HG03457 (cell line): Measurements from ENCODE around the gene CHKA.
"Not testable (repeated sequence)": the region's sequence is repeated elsewhere in the genome, so short reads cannot be mapped to it uniquely, and the experiment has no call there.

Experiments used
- ATAC-seq: cut with Tn5 transposase; IDR thresholded peaks from one replicate; pipeline ENCODE4 v1.9.1; 2021; ENCODE audit warnings: moderate number of reproducible peaks; ENCODE audit not compliant: unreplicated experiment

The CHKA gene

DNA sequence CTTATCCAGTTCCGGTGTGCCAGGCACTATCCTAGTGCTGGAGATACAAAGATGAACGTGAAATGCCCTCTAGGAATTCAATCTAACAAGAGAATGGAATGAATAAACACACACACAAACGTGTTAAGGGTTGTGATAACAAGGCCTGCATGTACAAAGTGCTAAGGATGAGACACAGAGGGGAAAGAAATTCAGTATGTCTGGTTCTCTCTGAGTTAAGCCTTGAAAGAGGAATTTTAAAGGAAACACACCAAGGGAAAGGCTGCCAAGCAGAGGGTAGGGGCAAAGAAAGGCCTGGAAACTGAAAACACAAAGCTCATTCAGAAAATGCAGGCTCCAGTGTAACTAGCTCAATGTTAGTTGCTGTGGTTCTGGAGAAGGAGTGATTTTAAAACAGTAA, 4.2 kb downstream of the CHKA start:
- no peak for ATAC-seq

- no peak for ATAC-seq
Measured at GRCh38 chr11:68116126-68116525, 5.1 kb downstream of the CHKA start.

- ATAC-seq, result no peak
Measured at GRCh38 chr11:68115285-68115684, 5.9 kb downstream of the CHKA start.

- ATAC-seq, result no peak
Measured at GRCh38 chr11:68113986-68114385, 7.2 kb downstream of the CHKA start.

DNA sequence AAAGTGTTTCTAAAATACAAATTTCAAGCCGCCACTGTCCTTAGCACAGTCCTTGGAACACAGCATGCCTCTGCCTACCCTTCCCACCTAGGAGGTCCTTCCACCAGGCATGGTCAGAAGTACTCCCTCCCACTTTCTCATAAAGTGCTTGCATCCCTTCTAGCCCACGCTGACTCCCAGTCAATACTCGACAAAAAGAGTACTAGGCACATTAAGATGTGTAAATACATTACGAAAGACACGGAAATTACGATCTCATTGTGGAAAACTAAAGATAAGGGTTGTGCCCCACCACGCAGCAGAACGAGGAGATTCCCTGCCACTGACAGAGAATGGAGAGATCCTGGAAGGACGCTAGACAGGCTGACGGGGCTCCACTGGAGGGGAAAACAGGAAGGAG, 13.5 kb downstream of the CHKA start:
- no peak for ATAC-seq

GRCh38 chr11:68106165-68106940, 14.8 kb downstream of the CHKA start:
- ATAC-seq, result no peak

DNA sequence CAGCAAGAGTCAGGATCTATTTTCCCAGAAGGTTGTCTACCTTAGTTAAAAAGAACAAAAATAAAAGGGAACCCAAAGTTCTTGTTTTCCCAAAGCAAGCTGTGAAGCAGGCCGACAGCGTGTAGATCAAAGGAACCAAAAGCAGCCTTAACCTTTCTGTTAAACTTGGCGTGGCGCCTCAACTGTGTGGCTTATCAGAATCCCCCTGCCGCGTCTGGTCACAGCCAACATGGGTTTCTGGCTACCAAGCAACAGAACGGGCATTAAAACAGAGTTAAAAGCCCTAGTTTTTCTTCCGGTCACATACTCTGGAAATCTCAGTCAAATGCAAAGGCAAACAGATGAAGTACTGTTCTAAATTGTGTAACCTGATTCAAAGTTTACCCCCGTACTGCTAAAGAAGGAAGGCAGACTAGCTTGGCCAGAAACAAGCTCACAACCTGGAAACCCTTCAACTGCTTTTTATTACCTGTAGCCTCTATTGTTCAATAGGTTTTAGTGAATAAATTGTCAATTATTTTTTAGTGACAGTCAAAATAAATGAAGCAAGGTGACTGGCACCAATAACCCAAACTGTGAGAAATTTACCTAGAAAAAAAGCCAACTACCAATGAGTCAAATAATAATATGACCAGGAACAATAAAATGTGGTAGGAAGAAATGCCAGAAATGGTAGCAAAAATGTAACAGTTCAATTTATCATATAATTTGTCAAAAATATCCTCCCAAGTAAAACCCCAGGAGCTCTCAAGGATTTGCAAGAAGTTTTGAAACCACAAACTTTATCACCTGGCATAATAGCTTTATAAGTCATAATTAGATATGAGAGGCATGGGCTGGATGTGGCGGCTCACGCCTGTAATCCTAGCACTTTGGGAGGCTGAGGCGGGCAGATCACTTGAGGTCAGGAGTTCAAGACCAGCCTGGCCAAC, 21.4 kb downstream of the CHKA start:
- no peak for ATAC-seq

DNA sequence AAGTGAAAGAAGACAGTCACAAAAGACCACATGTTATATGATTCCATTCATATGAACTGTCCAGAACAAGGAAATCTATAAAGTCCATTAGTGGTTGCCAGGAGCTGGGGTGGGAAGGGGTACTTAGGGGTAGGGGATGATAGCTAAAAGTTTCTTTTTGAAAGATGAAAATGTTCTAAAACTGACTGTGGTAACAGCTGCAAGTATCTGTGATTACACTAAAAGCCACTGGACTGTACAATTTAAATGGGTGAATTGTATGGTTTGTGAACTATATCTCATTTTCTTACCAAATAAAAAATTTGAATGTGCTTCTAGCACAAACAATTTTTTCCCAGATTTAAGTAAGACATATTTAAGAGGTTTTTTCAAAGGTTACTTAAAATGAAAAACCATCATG, 22.1 kb downstream of the CHKA start:
- no peak for ATAC-seq

DNA sequence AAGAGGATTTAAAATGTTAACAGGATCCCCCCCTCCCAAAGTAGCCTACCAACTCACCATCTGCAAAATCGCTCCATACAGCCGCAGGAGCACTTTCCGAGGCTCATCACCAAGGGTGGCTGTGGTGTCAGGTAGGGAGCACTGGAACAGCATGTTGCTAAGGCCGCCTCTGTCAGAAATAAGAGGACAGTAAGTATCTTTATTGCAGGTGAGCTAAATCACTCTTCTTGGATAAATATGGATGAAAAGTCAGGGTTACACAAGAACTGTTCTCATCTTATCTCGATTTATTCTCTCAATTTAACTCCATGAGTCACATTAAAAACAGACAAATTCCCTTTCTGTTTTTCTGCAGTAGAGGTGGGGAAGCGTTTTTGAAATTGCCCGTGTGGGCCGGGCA, 24.2 kb downstream of the CHKA start:
- no peak for ATAC-seq

- ATAC-seq, result no peak
Measured at GRCh38 chr11:68093565-68093964, 27.6 kb downstream of the CHKA start.

DNA sequence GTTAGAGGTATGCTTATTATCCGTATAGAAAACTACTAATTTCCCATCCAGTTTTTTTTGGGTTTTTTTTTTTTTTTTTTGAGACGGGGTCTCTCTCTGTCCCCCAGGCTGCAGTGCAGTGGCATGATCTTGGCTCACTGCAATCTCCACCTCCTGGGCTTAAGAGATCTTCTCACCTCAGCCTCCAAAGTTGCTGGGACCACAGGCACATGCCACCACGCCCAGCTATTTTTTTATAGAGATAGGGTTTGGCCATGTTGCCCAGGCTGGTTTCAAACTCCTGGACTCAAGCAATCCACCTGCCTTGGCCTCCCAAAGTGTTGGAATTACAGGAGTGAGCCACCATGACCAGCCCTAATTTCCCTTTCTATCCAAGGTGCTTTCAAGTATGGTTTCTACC, 28.2 kb downstream of the CHKA start:
- ATAC-seq, result not testable (repeated sequence)

GRCh38 chr11:68092411-68092810, 28.8 kb downstream of the CHKA start:
- ATAC-seq, result no peak

DNA sequence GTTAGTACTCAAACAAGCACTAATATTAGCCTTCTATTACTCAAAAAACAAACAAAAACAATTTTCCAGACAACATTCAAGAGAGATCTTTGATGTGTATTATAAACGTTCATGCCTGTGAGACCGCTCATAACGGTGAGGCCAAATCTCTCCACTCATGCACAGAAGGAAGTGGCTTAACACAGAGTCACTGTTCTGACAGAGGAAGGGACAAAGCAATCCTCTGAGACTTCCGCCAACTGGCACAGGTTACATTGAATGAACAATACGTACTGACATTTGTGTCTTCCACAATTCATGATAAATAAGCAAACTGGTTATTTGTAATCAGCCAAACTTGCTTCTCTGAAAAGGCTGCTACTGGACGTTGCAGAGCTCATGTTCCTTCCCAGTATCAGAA, 30.5 kb downstream of the CHKA start:
- ATAC-seq, result no peak

DNA sequence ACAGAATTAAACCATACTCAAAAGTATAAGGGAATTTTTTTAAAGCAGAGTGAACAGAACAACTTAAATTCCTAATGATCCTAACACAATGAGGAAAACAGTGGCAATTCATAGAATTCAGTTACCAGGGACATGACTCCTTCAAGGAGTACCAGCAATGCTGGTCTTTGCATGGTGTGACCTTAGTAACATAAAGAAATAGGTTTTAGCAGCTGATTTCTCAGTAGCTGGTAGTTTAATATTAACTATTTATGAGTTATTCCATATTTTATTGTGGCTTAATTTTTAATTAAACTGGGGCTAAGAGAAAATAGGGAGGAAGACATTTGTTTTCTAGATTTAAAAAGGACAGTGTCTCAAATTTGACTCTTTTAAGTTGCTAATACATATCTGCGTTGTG, 30.9 kb downstream of the CHKA start:
- no peak for ATAC-seq

GRCh38 chr11:68089679-68090078, 31.5 kb downstream of the CHKA start:
- no peak for ATAC-seq

GRCh38 chr11:68083517-68083916, 37.7 kb downstream of the CHKA start:
- no peak for ATAC-seq

DNA sequence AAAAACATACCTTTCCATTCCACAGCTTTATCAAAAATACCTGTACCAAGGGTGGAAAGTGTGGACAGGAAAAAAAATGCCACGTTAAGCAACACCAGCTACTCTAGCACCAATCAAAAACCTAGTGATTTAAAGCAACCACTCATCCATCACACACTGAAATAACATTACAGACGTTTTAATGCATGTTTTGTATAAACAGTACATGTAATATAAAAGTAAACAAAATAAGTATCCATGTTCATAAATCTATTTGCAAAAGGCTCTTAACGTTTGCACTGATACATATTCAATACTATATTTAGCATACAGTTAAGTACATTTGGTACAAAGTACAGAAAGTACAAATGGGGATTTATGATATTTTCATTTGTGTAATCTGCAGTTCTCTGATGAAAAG, 38.7 kb downstream of the CHKA start:
- no peak for ATAC-seq

DNA sequence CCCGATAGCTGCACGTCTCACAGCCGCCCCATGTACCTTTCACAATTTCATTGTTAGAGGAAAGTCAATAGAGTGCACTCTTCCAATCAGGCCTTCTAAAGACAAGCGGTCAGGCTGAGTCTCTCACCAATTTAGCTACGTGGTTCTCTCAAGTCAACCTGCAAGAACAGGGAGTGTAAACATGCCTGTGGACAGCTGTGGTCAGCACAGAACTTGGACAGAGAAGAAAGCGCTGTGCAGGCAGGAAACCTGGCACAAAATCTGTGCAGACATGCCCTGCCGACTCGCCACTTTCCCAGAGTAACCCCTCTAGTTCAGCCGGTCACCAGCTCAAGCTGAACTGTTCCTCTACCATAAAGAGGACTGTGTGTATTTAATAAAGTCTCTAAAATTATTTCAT, 39.5 kb downstream of the CHKA start:
- no peak for ATAC-seq

DNA sequence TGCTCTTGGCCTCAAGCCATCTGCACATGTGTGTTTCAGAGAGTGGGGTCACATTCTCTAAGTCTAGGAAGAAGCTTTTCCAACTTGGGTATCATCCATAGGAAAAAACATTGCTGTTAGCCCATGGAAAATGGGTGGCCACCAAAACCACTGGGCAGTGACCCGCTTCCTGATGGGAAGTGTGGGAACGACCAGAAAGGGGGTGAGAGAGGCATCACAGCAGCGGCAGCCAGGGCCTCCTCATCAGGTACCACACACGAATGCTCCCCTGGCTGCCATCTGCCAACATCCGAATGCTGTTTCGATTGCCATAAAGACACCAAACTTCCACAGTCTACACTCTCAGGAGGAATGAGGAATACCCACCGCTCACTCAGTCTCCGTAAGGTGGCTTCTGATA, 40.3 kb downstream of the CHKA start:
- no peak for ATAC-seq

- ATAC-seq, result no peak
Measured at GRCh38 chr11:68077617-68078582, 43.3 kb downstream of the CHKA start.
